Measurements from ENCODE around the gene CHGA.

CHGA gene

GRCh38 chr14:92902726-92903125 is 20.2 kb upstream of the CHGA start:
- in situ Hi-C loops (cut with MboI; ENCODE audit: low sequenced_read_pairs): no loop called here

DNA sequence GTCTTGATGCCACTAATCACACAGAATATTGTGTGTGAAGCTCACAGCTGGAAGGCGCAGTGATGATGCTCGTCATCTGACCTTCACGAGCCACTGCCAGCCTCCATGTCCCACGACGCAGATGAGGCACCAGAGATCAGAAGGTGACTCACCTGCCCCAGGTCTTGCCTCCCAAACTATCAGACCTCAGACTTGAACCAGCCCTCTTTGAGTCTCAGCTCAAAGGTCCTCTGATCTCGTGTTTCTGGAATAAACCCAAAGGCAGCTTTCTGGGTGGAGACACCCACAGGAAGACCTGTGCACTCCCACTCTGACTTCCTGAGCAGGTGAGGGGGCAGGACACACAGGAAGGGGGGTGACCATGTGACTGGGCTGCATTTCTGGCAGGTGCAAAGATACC is 19.6 kb upstream of the CHGA start:
- in situ Hi-C loops (cut with MboI; ENCODE audit: low sequenced_read_pairs): no loop called here

DNA sequence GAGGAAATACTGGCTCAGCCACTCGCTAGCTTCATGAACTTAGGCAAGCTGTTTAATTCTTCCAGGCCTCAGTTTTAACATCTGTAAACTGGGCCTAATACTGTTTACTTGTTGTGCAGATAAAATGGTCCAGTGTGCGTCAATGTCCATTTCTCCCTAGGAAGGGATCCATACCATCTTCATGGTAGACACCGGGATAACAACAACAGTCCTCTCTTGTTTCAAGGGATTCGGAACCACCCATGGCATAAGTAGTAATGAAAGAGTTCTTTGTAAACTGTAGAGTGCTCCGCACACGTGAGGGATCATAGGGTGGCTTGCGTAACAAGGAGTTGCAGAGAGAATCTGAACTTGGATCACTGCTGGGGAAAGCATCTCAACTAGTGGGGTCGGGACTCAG is 17.3 kb upstream of the CHGA start:
- in situ Hi-C loops (cut with MboI; ENCODE audit: low sequenced_read_pairs): no loop called here

GRCh38 chr14:92906420-92906819 is 16.5 kb upstream of the CHGA start:
- in situ Hi-C loops (cut with MboI; ENCODE audit: low sequenced_read_pairs): no loop called here

DNA sequence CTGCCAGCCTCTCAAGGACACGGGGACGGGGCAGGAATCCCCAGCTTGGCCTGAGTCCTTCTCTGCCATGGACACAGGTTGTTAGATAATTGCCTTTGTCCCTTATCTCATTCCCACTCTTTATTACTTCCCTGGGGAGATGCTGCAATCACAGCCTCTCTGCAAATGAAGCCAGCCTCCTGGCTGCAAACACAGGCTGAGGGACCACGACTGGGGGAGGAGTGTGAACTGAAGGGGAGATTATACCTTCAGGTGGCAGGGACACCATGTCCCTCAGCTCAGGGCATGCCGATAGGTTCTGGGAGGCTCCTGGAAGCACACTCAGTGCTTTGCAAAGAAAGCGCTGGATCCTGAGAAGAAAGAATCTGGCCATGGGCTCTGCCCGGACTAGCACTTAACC is 16.1 kb upstream of the CHGA start:
- in situ Hi-C loops (cut with MboI; ENCODE audit: low sequenced_read_pairs): no loop called here

DNA sequence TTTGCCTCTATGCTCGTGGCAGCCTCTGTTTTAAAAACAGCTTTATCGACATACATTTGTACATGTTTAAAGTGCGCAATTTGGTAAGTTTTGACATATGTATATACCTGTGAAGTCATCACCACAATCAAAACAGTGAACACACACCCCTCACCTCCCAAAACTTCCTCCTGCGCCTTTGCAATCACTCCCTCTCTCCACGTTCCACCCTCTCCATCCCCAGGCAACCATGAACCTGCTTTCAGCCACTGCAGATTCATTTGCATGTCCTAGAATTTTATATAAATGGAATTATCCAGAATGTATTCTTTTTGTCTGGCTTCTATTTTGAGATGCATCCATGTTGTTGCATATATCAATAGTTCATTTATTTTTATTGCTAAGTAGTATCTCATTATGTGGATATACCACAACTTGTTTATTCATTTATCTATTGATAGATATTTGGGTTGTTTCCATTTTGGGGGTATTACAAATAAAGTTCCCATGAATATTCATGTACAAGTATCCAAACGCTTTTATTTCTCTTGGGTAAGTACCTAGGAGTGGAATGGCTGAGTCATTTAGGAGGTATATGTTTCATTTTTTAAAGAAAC is 15.5 kb upstream of the CHGA start:
- in situ Hi-C loops (cut with MboI; ENCODE audit: low sequenced_read_pairs): no loop called here

DNA sequence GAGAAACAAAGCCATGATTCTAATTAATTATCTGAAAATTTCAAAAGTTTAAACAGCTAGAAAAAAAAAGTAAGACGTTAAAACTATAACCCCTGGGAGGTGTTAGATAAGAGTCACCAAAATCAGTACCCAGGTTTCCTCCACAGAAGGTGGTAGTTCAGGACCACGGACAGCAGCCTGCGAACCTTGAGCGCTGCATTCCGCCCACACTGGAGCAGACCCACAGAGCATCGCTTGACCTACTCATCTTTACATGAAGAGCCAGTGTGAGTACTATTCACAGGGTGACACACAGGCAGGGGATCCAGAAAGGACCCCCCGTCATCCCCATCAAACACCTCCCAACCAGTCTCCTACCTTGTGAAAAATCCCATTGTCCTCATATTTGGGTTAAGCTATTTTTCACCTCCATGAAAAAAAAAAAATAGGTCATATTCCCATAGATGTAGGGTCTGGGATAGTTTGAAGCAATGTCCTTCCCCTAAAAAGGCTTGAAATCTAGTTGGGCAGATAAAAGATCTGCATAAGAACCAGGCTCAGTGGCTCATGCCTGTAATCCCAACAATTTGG is 8.8 kb upstream of the CHGA start:
- in situ Hi-C loops (cut with MboI; ENCODE audit: low sequenced_read_pairs): no loop called here

- in situ Hi-C loops (cut with MboI; ENCODE audit: low sequenced_read_pairs): no loop called here
Measured at GRCh38 chr14:92916201-92916600, 6.7 kb upstream of the CHGA start.

- in situ Hi-C loops (cut with MboI; ENCODE audit: low sequenced_read_pairs): no loop called here
Measured at GRCh38 chr14:92917041-92917940, 5.7 kb upstream of the CHGA start.

GRCh38 chr14:92917956-92918355 is 5.0 kb upstream of the CHGA start:
- in situ Hi-C loops (cut with MboI; ENCODE audit: low sequenced_read_pairs): no loop called here

DNA sequence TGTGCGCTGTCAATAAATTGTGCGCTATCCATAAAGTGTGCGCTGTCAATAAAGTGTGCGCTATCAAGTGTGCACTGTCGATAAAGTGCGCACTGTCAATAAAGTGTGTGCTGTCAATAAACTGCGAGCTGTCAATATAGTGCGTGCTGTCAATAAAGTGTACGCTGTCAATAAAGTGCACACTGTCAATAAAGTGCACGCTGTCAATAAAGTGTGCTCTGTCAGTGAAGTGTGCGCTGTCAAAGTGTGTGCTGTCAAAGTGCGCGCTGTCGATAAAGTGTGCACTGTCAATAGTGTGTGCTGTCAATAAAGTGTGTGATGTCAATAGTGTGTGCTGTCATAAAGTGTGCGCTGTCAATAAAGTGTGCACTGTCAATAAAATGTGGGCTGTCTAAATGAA is 2.9 kb upstream of the CHGA start:
- in situ Hi-C loops (cut with MboI; ENCODE audit: low sequenced_read_pairs): no loop called here

- in situ Hi-C loops (cut with MboI; ENCODE audit: low sequenced_read_pairs): no loop called here
Measured at GRCh38 chr14:92922155-92922735, 705 bp upstream of the CHGA start.

- in situ Hi-C loops (cut with MboI; ENCODE audit: low sequenced_read_pairs): no loop called here
Measured at GRCh38 chr14:92923744-92924103, 774 bp downstream of the CHGA start.

DNA sequence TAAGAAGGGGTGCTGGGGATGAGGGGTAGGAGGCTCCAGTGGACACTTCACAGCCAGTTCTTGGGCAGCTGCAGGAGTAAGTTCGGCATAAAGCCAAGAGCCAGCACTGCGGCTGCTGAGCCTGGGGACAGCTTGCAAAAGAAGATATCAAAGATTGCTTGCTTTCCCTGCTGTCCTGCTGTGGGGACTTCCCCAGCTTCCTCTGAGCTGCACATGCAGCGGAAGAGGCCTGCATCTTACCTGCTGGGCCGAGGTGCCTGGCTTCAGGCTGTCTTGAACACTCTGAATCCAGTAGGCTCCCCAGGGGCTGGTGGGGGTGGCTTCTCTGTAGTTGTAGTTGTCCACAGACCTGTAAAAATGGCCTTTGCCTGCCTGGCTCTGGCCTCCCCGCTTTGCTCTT is 1.3 kb downstream of the CHGA start:
- in situ Hi-C loops (cut with MboI; ENCODE audit: low sequenced_read_pairs): no loop called here

DNA sequence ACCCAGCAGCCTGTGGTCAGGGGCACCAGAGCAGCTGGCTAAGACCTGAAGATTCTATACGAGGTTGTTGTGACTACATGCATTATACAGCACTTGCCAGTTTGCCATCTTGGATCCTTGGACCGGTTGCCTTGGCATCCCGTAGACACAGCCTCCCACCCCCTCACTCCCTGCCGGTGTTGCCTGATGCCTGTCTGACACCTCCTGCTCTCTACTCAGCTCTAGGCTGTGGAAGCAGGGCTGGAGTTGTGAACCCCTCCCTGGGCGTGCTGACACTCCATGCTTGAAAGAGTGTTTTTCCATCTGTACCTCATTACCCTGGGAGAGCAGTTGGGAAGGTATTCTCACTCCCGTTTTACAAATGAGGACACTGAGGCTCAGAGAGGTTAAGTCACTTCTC is 2.5 kb downstream of the CHGA start:
- in situ Hi-C loops (cut with MboI; ENCODE audit: low sequenced_read_pairs): no loop called here

GRCh38 chr14:92926180-92926845 is 3.4 kb downstream of the CHGA start:
- in situ Hi-C loops (cut with MboI; ENCODE audit: low sequenced_read_pairs): no loop called here

- in situ Hi-C loops (cut with MboI; ENCODE audit: low sequenced_read_pairs): no loop called here
Measured at GRCh38 chr14:92926931-92927330, 4.0 kb downstream of the CHGA start.

GRCh38 chr14:92927349-92928257 is 4.7 kb downstream of the CHGA start:
- in situ Hi-C loops (cut with MboI; ENCODE audit: low sequenced_read_pairs): no loop called here

- in situ Hi-C loops (cut with MboI; ENCODE audit: low sequenced_read_pairs): no loop called here
Measured at GRCh38 chr14:92928258-92928629, 5.3 kb downstream of the CHGA start.

DNA sequence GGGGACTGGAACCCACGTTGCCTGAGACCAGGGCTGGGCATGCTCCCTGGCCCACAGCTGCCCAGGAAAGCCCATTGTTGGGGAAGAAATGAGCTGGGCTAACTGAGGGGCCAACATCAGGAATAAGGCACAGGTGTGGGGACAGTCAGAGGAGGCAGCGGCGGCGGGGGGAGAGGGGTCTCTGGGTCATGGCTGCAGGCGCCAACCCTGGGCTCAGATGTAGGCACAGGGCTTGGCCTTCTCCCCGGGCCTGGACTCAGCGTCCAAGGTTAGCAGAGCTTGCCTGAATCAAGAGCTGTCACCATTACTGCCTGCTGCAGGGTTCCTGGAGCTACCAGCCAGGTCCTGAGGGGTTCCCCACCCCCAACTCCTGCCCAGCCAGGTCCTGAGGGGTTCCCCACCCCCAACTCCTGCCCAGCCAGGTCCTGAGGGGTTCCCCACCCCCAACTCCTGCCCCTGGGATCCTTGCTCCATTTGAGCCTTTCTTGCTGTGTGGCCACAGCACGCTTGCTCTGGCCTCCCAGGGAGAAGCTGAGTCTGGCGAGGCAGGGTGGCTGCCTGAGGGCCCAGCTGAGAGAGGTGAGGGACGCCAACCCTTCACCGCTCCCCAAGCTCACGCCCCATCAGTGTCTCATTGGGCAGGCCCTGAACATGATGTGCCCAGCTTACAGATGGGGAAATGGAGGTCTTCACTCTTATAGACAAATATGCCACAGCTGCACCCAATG is 6.2 kb downstream of the CHGA start:
- in situ Hi-C loops (cut with MboI; ENCODE audit: low sequenced_read_pairs): no loop called here
